BE2C (cell line): ENCODE measurements around the gene ATP8A2.

Experiments used
- DNase-seq: peaks from one replicate; pipeline ENCODE4 v3.0.0-alpha.2; 2020
- H3K27me3 ChIP-seq: fragments of 250-450 bp; sonication (Bioruptor Pico); 2 replicates; pipeline ENCODE4 v1.5.1; 2020; ENCODE audit warnings: mild to moderate bottlenecking
- H3K36me3 ChIP-seq: fragments of 250-450 bp; sonication (Bioruptor Pico); 2 replicates; pipeline ENCODE4 v1.5.1; 2020; ENCODE audit warnings: mild to moderate bottlenecking
- H3K4me1 ChIP-seq: fragments of 250-450 bp; sonication (Bioruptor Pico); 2 replicates; pipeline ENCODE4 v1.5.1; 2020
- H3K4me3 ChIP-seq: 2 replicates; pipeline ENCODE4 v1.5.1; 2011; ENCODE audit warnings: low read depth, low read length
- H3K9me3 ChIP-seq: fragments of 250-450 bp; sonication (Bioruptor Pico); 2 replicates; pipeline ENCODE4 v1.5.1; 2020
- TF ChIP-seq, protein P1 (sequence below): IDR thresholded peaks from 2 replicates; pipeline ENCODE4 v1.5.1; 2012; ENCODE audit warnings: mild to moderate bottlenecking, low read depth, low read length

The ATP8A2 gene

DNA sequence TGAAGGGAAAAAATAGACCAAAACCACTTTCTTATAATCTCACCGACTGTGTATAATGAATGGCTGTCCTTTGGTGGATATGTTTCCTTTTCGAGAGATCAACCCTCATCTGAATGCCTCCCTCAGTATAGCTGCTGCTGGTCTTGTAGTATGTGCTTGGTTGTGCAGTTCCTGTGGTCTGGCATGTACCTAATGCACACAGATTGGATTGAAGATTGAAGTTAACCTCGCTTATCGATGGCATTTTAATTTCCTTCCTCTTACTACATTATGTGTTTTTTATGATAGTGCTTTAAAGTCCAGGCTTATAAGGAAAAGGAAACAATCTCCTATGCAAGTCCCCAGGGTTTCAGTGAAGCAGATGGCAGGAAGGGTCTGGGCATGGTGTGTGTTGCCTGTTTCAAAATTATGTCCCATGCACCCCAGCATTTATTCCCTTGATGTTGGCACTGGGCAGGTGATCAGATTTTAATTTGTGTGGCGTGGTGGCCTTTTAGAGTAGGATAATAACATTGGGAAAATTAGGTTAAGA is 346.0 kb downstream of the ATP8A2 start:
- TF ChIP-seq, protein P1, sequence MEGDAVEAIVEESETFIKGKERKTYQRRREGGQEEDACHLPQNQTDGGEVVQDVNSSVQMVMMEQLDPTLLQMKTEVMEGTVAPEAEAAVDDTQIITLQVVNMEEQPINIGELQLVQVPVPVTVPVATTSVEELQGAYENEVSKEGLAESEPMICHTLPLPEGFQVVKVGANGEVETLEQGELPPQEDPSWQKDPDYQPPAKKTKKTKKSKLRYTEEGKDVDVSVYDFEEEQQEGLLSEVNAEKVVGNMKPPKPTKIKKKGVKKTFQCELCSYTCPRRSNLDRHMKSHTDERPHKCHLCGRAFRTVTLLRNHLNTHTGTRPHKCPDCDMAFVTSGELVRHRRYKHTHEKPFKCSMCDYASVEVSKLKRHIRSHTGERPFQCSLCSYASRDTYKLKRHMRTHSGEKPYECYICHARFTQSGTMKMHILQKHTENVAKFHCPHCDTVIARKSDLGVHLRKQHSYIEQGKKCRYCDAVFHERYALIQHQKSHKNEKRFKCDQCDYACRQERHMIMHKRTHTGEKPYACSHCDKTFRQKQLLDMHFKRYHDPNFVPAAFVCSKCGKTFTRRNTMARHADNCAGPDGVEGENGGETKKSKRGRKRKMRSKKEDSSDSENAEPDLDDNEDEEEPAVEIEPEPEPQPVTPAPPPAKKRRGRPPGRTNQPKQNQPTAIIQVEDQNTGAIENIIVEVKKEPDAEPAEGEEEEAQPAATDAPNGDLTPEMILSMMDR, result no peak
- Histone ChIP-seq H3K36me3 (no peaks in the 10 kb centered on the region), H3K27me3 (no peaks in the 10 kb centered on the region), H3K4me1 (no peaks in the 10 kb centered on the region), H3K4me3 (no peak overlapping the region), H3K9me3 (no peaks in the 10 kb centered on the region)
- DNase-seq, result no peak

DNA sequence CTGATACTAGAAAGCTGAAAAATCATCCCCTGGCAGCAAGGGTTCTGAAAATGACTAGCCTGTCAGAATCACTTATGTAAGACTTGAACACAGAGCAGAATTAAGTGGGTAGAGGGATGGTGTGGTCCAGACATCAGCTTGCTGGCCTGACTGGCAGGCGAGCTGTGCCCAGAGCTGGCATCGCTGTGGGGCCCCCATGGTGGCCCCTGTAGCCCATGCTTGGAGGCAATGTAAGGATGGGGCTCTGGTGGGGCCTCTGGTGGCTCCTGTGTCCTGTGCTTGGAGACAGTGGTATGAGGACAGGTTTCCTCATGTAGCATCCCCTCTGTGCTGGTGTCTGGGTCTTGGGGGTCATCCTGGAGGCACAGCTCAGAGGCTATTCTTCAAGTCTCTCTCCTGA is 347.9 kb downstream of the ATP8A2 start:
- Histone ChIP-seq H3K36me3 (no peaks in the 10 kb centered on the region), H3K4me1 (no peaks in the 10 kb centered on the region), H3K4me3 (no peak overlapping the region), H3K9me3 (no peaks in the 10 kb centered on the region), H3K27me3 (no peaks in the 10 kb centered on the region)
- DNase-seq, result no peak
- TF ChIP-seq, protein P1, result no peak

DNA sequence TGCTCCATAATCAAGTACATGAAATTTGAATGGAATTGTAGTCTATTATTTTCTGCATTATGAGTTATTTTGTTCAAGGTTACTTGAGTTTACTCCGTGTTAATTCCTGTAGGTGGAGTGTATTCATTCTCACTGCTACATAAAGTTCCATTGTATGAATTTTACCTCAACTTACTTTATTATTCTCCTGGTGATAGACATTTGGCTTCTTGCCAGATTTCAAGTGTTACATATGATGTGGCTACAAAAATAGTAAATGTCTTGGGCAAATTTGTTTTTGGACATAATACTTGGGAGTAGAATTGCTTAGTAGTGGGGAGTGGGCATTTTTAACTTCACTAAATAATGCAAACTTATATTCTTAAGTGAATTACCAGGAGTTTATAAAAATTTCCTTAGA is 351.1 kb downstream of the ATP8A2 start:
- TF ChIP-seq, protein P1, result no peak
- H3K4me1 ChIP-seq, result no peaks in the 10 kb centered on the region
- no peaks in the 10 kb centered on the region for H3K27me3 ChIP-seq
- no peak overlapping the region for H3K4me3 ChIP-seq
- H3K36me3 ChIP-seq, result no peaks in the 10 kb centered on the region
- no peaks in the 10 kb centered on the region for H3K9me3 ChIP-seq
- DNase-seq, result no peak

DNA sequence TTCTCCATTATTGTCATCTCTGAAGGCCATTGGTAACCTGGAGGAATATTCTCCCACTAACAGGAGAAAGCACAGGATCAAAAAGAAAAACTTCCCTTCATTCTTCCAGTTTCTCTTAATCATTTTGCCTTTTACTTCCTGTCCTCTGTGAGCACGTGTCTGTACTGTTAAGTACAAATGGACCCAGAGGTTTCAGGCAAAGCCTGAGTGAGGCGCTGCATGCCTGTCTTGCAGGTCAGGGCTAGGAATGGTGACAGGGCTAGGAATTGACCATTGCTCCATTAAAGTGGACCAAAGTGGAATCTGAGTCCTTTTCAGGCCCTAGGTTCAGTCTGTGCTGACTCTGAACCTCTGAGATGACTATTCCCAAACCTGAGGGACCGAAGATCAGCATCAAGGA is 353.3 kb downstream of the ATP8A2 start:
- no peaks in the 10 kb centered on the region for H3K36me3 ChIP-seq
- DNase-seq, result no peak

DNA sequence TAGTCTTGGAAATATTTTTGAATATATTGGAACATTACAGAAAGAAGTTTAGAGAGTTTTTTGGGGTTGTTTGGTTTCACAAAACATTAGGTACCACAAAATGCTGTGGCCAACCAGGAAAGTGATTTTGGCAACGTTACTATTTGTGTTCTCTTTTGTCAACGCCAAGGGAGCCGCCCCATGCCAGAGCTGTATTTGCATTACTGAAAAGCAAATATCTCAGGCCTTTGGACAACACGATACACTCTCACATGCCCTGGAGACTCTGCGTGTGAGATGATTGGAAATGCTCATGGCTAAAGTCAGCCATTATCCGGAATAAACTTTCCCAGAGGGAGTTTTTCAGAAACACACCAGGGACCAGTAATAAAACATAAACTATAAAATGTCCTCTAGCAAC is 355.5 kb downstream of the ATP8A2 start:
- Histone ChIP-seq H3K36me3 (no peaks in the 10 kb centered on the region), H3K4me3 (no peak overlapping the region), H3K27me3 (no peaks in the 10 kb centered on the region), H3K4me1 (no peaks in the 10 kb centered on the region), H3K9me3 (no peaks in the 10 kb centered on the region)
- DNase-seq, result no peak
- TF ChIP-seq, protein P1, result no peak

More for the DNA sequence above, 353.3 kb downstream of the ATP8A2 start:
- Histone ChIP-seq H3K27me3 (no peaks in the 10 kb centered on the region), H3K9me3 (no peaks in the 10 kb centered on the region), H3K4me1 (no peaks in the 10 kb centered on the region), H3K4me3 (no peak overlapping the region)
- TF ChIP-seq, protein P1, result no peak

DNA sequence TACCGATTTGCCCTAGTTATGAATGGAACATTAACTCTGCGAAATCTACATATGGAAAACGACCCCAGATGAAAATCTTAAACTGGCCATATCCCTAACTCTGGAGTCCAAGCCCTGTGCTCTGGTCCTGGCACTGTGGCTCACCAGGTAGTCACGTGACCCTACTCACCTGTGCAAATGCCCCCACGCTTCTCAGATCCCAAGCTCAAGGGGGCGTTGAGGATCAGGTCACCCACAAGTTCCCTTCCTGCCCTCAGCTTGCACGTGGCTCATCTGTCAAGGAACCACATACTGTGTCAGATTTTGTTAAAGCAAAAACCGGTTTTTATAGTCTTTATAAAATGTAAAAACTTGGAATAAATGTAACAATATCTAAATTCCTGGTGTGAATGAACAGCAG is 356.0 kb downstream of the ATP8A2 start:
- H3K4me1 ChIP-seq, result no peaks in the 10 kb centered on the region
- no peaks in the 10 kb centered on the region for H3K36me3 ChIP-seq
- DNase-seq, result no peak
- H3K9me3 ChIP-seq, result no peaks in the 10 kb centered on the region
- no peak overlapping the region for H3K4me3 ChIP-seq
- TF ChIP-seq, protein P1, result no peak
- no peaks in the 10 kb centered on the region for H3K27me3 ChIP-seq
